ENCODE data around the gene PLXNB2. TPM values are rescaled to one million over a fixed set of nuclear protein-coding genes. Genes with fewer than 3 reads are reported as not detected.

The PLXNB2 gene
- total RNA-seq, 1 experiment from 2014 or later: 227 TPM

- TF ChIP-seq POLR2AphosphoS5 (IDR thresholded peaks at IDR 0.05; ENCODE audit: low read depth, low read length) (no peak), SIN3A (IDR thresholded peaks at IDR 0.05; ENCODE audit: borderline replicate concordance, insufficient read depth, low read depth, low read length) (no peak), CTCF (IDR thresholded peaks at IDR 0.05) (no peak), REST (IDR thresholded peaks at IDR 0.05; ENCODE audit: insufficient read depth in 1 of 2, low read depth in 2 of 2, low read length in 1 of 2) (no peak), TCF7L2 (IDR thresholded peaks at IDR 0.05; ENCODE audit: low read depth, low read length) (no peak)
- intact Hi-C loops (cut with micrococcal nuclease; ENCODE audit: unreplicated experiment) (no loop called here), in situ Hi-C loops (cut with HindIII; ENCODE audit: low pct_unique_long_range_greater_than_20kb, low sequenced_read_pairs) (no loop called here)
- DNase-seq (ENCODE audit: low read depth, low spot score) (no peak), ATAC-seq (no peak)
- POLR2A ChIA-PET: no interaction called here
- H3K27me3 ChIP-seq (ENCODE audit: control insufficient read depth, insufficient read depth, low read length): no peaks in the 10 kb centered on the region
- BruUV-seq (replicated peaks): no TSS peak
- CTCF ChIA-PET: no interaction called here
- H3K27ac ChIP-seq (ENCODE audit: low read length): no peak overlapping the region
- no peaks in the 10 kb centered on the region for H3K9me3 ChIP-seq (ENCODE audit: control insufficient read depth, insufficient read depth, low read depth, low read length)
- H3K4me3 ChIP-seq (ENCODE audit: low read depth in 2 of 2, low read length in 2 of 2): no peak overlapping the region
- H3K36me3 ChIP-seq (ENCODE audit: control insufficient read depth, insufficient read depth, low read length): no peaks in the 10 kb centered on the region; the same call in 1 of the 2 replicates
- H3K4me1 ChIP-seq (ENCODE audit: control insufficient read depth, insufficient read depth, low read length): peaks cover 4% of the 10 kb centered on the region; the same call in 1 of the 2 replicates
Observed at GRCh38 chr22:50286701-50287318, 20.6 kb downstream of the PLXNB2 start.

- Histone ChIP-seq H3K4me1 (ENCODE audit: control insufficient read depth, insufficient read depth, low read length) (peaks cover 4% of the 10 kb centered on the region; the same call in 1 of the 2 replicates), H3K9me3 (ENCODE audit: control insufficient read depth, insufficient read depth, low read depth, low read length) (no peaks in the 10 kb centered on the region), H3K27ac (ENCODE audit: low read length) (no peak overlapping the region), H3K27me3 (ENCODE audit: control insufficient read depth, insufficient read depth, low read length) (no peaks in the 10 kb centered on the region), H3K36me3 (ENCODE audit: control insufficient read depth, insufficient read depth, low read length) (no peaks in the 10 kb centered on the region; the same call in 1 of the 2 replicates), H3K4me3 (ENCODE audit: low read depth in 2 of 2, low read length in 2 of 2) (no peak overlapping the region)
- ChIA-PET CTCF (no interaction called here), POLR2A (no interaction called here)
- in situ Hi-C loops (cut with HindIII; ENCODE audit: low pct_unique_long_range_greater_than_20kb, low sequenced_read_pairs): no loop called here
- TF ChIP-seq POLR2AphosphoS5 (IDR thresholded peaks at IDR 0.05; ENCODE audit: low read depth, low read length) (no peak), SIN3A (IDR thresholded peaks at IDR 0.05; ENCODE audit: borderline replicate concordance, insufficient read depth, low read depth, low read length) (no peak), REST (IDR thresholded peaks at IDR 0.05; ENCODE audit: insufficient read depth in 1 of 2, low read depth in 2 of 2, low read length in 1 of 2) (no peak), TCF7L2 (IDR thresholded peaks at IDR 0.05; ENCODE audit: low read depth, low read length) (no peak), CTCF (IDR thresholded peaks at IDR 0.05) (no peak)
- no peak for DNase-seq (ENCODE audit: low read depth, low spot score)
- no TSS peak for BruUV-seq (replicated peaks)
- intact Hi-C loops (cut with micrococcal nuclease; ENCODE audit: unreplicated experiment): no loop called here
- ATAC-seq: no peak
Observed at GRCh38 chr22:50286275-50286674, 21.2 kb downstream of the PLXNB2 start.

All from Panc1 (cell line).